PC-9 (cell line): Measurements from ENCODE around the gene IGF2R. TPM values are rescaled to one million over a fixed set of nuclear protein-coding genes. Genes with fewer than 3 reads are reported as not detected.

Experiments used
- BruUV-seq: library from RNA; stranded (reverse); fragments of 400-500 nt; replicated peaks from 2 replicates; lab custom pipeline; 2021; lab: Mats Ljungman, UMichigan
- CTCF ChIA-PET: fragments of 300-600 bp; sonication (Branson Sonifier 250); formaldehyde crosslinking; loops from one replicate; lab custom pipeline; 2022; ENCODE audit warnings: antibody characterized with exemption; lab: Charles Lee
- POLR2A ChIA-PET: fragments of 300-600 bp; sonication (Branson Sonifier 250); formaldehyde crosslinking; loops from one replicate; lab custom pipeline; 2022; ENCODE audit warnings: antibody characterized with exemption; ENCODE audit not compliant: unreplicated experiment; lab: Charles Lee
- DNase-seq, 2 experiments: peaks; one replicate each; pipeline versions ENCODE4 v3.0.0 to v3.0.0-alpha.2; 2015 to 2022; ENCODE audit warnings: mixed read lengths in 1 of 2
- H2AFZ ChIP-seq: fragments of 200-600 bp; sonication (generic); 2 replicates; pipeline ENCODE4 v1.8.1; 2017; ENCODE audit warnings: antibody characterized with exemption
- H3F3A ChIP-seq: fragments of 200-600 bp; sonication (generic); 2 replicates; pipeline ENCODE4 v1.8.1; 2017; ENCODE audit warnings: antibody characterized with exemption, mild to moderate bottlenecking, low read depth; ENCODE audit not compliant: insufficient read depth
- H3K27ac ChIP-seq: fragments of 200-600 bp; sonication (generic); 2 replicates; pipeline ENCODE4 v1.6.1; 2016; ENCODE audit warnings: mixed run types
- H3K27me3 ChIP-seq: fragments of 200-600 bp; sonication (generic); 2 replicates; pipeline ENCODE4 v1.6.1; 2016; ENCODE audit warnings: low read depth, mixed run types; ENCODE audit not compliant: insufficient read depth
- H3K36me3 ChIP-seq: fragments of 200-600 bp; sonication (generic); 2 replicates; pipeline ENCODE4 v1.6.1; 2016; ENCODE audit warnings: low read depth, mixed run types
- H3K4me1 ChIP-seq: fragments of 200-600 bp; sonication (generic); replicated peaks from 2 replicates; pipeline ENCODE4 v1.6.1; 2016; ENCODE audit warnings: mixed run types; ENCODE audit not compliant: insufficient read depth
- H3K4me2 ChIP-seq: fragments of 200-600 bp; sonication (generic); 2 replicates; pipeline ENCODE4 v1.6.1; 2017; ENCODE audit warnings: mixed run types
- H3K4me3 ChIP-seq: fragments of 200-600 bp; sonication (generic); 2 replicates; pipeline ENCODE4 v1.6.1; 2016; ENCODE audit warnings: mixed run types
- H3K79me2 ChIP-seq: fragments of 200-600 bp; sonication (generic); 2 replicates; pipeline ENCODE4 v1.6.1; 2017; ENCODE audit warnings: low read depth, mixed run types
- H3K9me2 ChIP-seq: fragments of 200-600 bp; sonication (generic); 2 replicates; pipeline ENCODE4 v1.8.1; 2017; ENCODE audit warnings: mild to moderate bottlenecking; ENCODE audit not compliant: insufficient read depth
- H3K9me3 ChIP-seq: fragments of 200-600 bp; sonication (generic); 2 replicates; pipeline ENCODE4 v1.8.1; 2016; ENCODE audit warnings: low read depth; ENCODE audit not compliant: insufficient read depth
- H4K20me1 ChIP-seq: fragments of 200-600 bp; sonication (generic); 2 replicates; pipeline ENCODE4 v1.8.1; 2017; ENCODE audit not compliant: insufficient read depth
- CTCF ChIP-seq: fragments of 200-600 bp; sonication (generic); conservative IDR thresholded peaks from 2 replicates; pipeline ENCODE4 v1.6.1; 2017; ENCODE audit warnings: mixed run types, antibody characterized with exemption, mild to moderate bottlenecking, moderate library complexity
- EZH2 ChIP-seq: fragments of 200-600 bp; sonication (generic); IDR thresholded peaks from 2 replicates; pipeline ENCODE4 v1.8.0; 2017; ENCODE audit warnings: antibody characterized with exemption, low read depth
- intact Hi-C: fragments of 100-400 bp; cut with micrococcal nuclease; formaldehyde crosslinking; loops from one replicate; pipeline ENCODE4 v1.10.0; 2022; ENCODE audit not compliant: unreplicated experiment
- total RNA-seq: library from RNA; stranded (reverse); gene quantifications from 2 replicates; pipeline ENCODE4 v1.2.3, GENCODE V29; 2021

IGF2R gene
- total RNA-seq, 1 experiment from 2014 or later = 53.1 TPM

GRCh38 chr6:160069050-160069454 lies 100.2 kb downstream of the IGF2R start:
- no peaks in the 10 kb centered on the region for H3K4me1 ChIP-seq
- ChIA-PET POLR2A (no interaction called here), CTCF (no interaction called here)
- H3K4me3 ChIP-seq = no peak overlapping the region
- H3K9me2 ChIP-seq = no peaks in the 10 kb centered on the region
- intact Hi-C loops = no loop called here
- H3K9me3 ChIP-seq = no peaks in the 10 kb centered on the region
- H3F3A ChIP-seq = no peaks in the 10 kb centered on the region
- H3K27ac ChIP-seq = no peak overlapping the region
- H3K79me2 ChIP-seq = no peaks in the 10 kb centered on the region
- TF ChIP-seq CTCF (no peak), EZH2 (no peak)
- BruUV-seq = no TSS peak
- H4K20me1 ChIP-seq = no peaks in the 10 kb centered on the region
- no peak overlapping the region for H2AFZ ChIP-seq
- DNase-seq = no peak
- peaks cover 4% of the 10 kb centered on the region; the same call in 1 of the 2 replicates for H3K36me3 ChIP-seq
- no peaks in the 10 kb centered on the region for H3K27me3 ChIP-seq
- H3K4me2 ChIP-seq = no peak overlapping the region

GRCh38 chr6:160069459-160069858 lies 100.6 kb downstream of the IGF2R start:
- Histone ChIP-seq H3K27ac (no peak overlapping the region), H2AFZ (no peak overlapping the region), H3F3A (no peaks in the 10 kb centered on the region), H3K36me3 (peaks cover 4% of the 10 kb centered on the region; the same call in 1 of the 2 replicates), H3K9me3 (no peaks in the 10 kb centered on the region), H3K9me2 (no peaks in the 10 kb centered on the region), H3K27me3 (no peaks in the 10 kb centered on the region), H3K79me2 (no peaks in the 10 kb centered on the region), H4K20me1 (no peaks in the 10 kb centered on the region), H3K4me3 (no peak overlapping the region), H3K4me2 (no peak overlapping the region), H3K4me1 (no peaks in the 10 kb centered on the region)
- POLR2A ChIA-PET = no interaction called here
- DNase-seq = no peak
- no peak for TF ChIP-seq CTCF
- TF ChIP-seq EZH2 = no peak
- BruUV-seq = no TSS peak
- intact Hi-C loops = no loop called here
- CTCF ChIA-PET = no interaction called here

GRCh38 chr6:160070427-160070826 lies 101.5 kb downstream of the IGF2R start:
- no peaks in the 10 kb centered on the region for H3K4me1 ChIP-seq
- no peak overlapping the region for H3K27ac ChIP-seq
- H3K4me2 ChIP-seq = no peak overlapping the region
- POLR2A ChIA-PET = no interaction called here
- BruUV-seq = no TSS peak
- no peak overlapping the region for H3K4me3 ChIP-seq
- H3K79me2 ChIP-seq = no peaks in the 10 kb centered on the region
- H3K9me3 ChIP-seq = no peaks in the 10 kb centered on the region
- DNase-seq = no peak
- intact Hi-C loops = no loop called here
- no peak for TF ChIP-seq EZH2
- no peak for TF ChIP-seq CTCF
- CTCF ChIA-PET = no interaction called here
- H4K20me1 ChIP-seq = no peaks in the 10 kb centered on the region
- H3F3A ChIP-seq = no peaks in the 10 kb centered on the region
- H3K36me3 ChIP-seq = no peaks in the 10 kb centered on the region
- H3K9me2 ChIP-seq = no peaks in the 10 kb centered on the region
- H2AFZ ChIP-seq = no peak overlapping the region
- H3K27me3 ChIP-seq = no peaks in the 10 kb centered on the region
